Suppressor macrophage treated with lipopolysaccharide for 1 hour (primary cell): ENCODE data around the gene POLR1C.
A peak's percentile ranks its signal among the peaks of the same experiment; 100 is the strongest.
"Not testable (repeated sequence)": the region's sequence is repeated elsewhere in the genome, so short reads cannot be mapped to it uniquely, and the experiment has no call there.

Experiments
- DNase-seq, 3 donors: peaks; one replicate each; pipeline ENCODE4 v3.0.0-alpha.2; 2020 to 2022

Gene POLR1C

GRCh38 chr6:43511824-43512415 lies 5.0 kb upstream of the POLR1C start:
- DNase-seq: no peak

GRCh38 chr6:43515808-43516207 lies 1.1 kb upstream of the POLR1C start:
- no peak for DNase-seq

GRCh38 chr6:43516367-43516696 lies 557 bp upstream of the POLR1C start:
- DNase-seq: no peak

- DNase-seq: no peak
These were observed 842 bp downstream of the POLR1C start for GRCh38 chr6:43517505-43518357.

- no peak for DNase-seq
These were observed 3.2 kb downstream of the POLR1C start for GRCh38 chr6:43520097-43520496.

- DNase-seq: no peak
These were observed 4.9 kb downstream of the POLR1C start for GRCh38 chr6:43521836-43522235.

- DNase-seq: no peak
These were observed 5.8 kb downstream of the POLR1C start for GRCh38 chr6:43522547-43523261.

GRCh38 chr6:43523284-43523683 lies 6.4 kb downstream of the POLR1C start:
- no peak for DNase-seq

- no peak for DNase-seq
These were observed 7.6 kb downstream of the POLR1C start for GRCh38 chr6:43524483-43524961.

GRCh38 chr6:43532201-43532600 lies 15.3 kb downstream of the POLR1C start:
- DNase-seq: no peak

GRCh38 chr6:43538986-43539385 lies 22.1 kb downstream of the POLR1C start:
- not testable (repeated sequence) for DNase-seq

GRCh38 chr6:43539409-43539808 lies 22.5 kb downstream of the POLR1C start:
- DNase-seq: not testable (repeated sequence)

GRCh38 chr6:43540507-43540906 lies 23.6 kb downstream of the POLR1C start:
- DNase-seq: no peak

GRCh38 chr6:43541774-43542471 lies 25.0 kb downstream of the POLR1C start:
- DNase-seq: no peak

- DNase-seq: no peak
These were observed 27.6 kb downstream of the POLR1C start for GRCh38 chr6:43544461-43544860.

- DNase-seq: peak; percentile 6 to 45 (median 42)
These were observed 30.3 kb downstream of the POLR1C start for GRCh38 chr6:43547222-43547621.

- not testable (repeated sequence) for DNase-seq
These were observed 40.7 kb downstream of the POLR1C start for GRCh38 chr6:43557620-43558019.

- no peak for DNase-seq
These were observed 42.4 kb downstream of the POLR1C start for GRCh38 chr6:43559328-43559727.

GRCh38 chr6:43570876-43571441 lies 54.1 kb downstream of the POLR1C start:
- peak in 2 of 3 donors; percentile 22 to 43 for DNase-seq
